HG03354 (cell line): ENCODE measurements around the gene MVB12B.

Experiments used
- ATAC-seq: cut with Tn5 transposase; IDR thresholded peaks from one replicate; pipeline ENCODE4 v1.9.1; 2021; ENCODE audit warnings: mild to moderate bottlenecking; ENCODE audit not compliant: unreplicated experiment, poor library complexity, severe bottlenecking

Gene MVB12B

DNA sequence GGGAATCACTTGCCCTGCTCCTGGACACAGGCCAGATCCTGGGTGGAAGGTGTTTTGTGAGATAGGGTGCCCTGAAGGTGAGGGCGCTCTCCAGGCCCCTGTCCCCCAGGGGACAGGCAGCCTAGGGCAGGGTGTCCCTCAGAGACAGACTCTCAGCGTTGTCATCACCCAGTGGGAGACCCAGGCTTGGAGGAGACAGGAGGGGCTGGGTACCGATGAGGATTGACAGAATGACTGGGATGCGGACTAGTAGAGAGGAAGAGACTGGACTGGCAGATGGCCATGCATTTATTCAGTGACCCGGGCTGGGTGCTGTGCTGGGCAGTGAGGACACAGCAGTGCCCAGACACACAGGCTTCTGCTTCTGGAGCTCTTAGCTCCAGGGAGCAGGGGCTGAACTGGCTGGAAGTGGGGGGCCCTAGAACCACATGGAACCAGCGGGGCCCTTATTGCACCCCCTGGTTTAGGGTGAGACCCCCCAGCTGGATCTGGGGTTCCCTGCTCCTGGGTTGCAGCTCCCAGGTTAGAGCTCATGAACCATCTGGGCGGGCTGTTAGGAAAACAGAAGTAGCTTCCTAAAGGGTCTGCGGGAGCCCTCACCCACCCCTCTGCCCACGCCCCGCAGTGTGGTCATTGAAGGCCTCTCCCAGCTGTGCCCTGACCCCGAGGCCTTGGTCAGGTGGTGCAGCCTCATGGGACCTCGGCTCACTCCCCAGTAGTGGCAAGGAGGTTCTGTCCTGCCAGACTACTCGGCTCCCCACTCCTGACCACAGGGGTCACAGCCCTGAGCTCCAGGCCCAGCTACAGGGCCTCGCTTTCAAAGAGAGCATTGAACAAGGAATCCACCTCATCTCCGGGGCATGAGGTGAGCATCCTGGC, 170.4 kb downstream of the MVB12B start:
- ATAC-seq, result no peak

GRCh38 chr9:126497660-126498275, 171.1 kb downstream of the MVB12B start:
- ATAC-seq, result no peak

GRCh38 chr9:126498331-126498730, 171.7 kb downstream of the MVB12B start:
- ATAC-seq, result no peak

DNA sequence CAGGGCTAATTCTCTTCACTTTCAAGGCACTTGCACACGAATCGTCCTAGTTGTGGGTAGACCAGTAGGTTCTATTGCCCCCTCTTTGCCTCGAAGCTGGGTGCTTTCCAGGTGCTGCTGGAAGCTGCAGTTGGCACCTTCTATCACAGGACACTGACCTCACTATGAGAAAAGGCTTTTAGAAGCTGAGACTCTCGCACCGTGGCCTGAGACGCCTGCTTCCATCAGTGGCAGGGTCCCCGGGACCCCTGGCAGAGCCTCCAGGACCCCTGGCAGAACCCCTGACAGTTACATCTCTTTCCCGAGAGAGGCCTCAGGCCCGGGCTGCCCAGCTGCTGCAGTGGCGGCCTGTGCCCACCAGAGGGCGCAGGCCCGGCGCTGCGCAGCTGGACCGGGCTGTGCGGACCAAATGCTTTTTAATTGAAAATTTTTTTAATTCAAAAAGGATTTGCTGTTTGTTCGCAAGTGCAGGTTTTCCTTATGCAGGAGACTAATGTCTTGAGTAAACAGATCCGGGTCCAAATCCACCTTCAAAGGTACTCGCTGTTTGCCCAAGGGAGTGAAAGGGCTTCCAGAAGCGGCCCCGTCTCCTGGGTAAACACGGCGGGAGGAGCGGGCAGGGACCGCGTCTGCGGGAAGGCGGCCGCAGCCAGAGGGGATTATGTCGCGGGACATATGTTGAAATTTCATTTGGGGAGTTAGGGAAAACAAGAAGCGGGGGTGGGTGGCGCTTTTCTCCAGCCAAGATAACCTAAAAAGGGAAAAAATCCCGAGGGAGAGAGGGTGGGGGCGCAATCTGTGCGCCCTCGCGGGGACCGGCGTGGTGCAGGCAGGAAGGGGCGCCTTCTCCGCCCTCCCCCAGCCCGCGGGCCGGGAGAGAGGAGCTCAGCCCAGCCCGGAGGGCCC, 172.6 kb downstream of the MVB12B start:
- no peak for ATAC-seq

DNA sequence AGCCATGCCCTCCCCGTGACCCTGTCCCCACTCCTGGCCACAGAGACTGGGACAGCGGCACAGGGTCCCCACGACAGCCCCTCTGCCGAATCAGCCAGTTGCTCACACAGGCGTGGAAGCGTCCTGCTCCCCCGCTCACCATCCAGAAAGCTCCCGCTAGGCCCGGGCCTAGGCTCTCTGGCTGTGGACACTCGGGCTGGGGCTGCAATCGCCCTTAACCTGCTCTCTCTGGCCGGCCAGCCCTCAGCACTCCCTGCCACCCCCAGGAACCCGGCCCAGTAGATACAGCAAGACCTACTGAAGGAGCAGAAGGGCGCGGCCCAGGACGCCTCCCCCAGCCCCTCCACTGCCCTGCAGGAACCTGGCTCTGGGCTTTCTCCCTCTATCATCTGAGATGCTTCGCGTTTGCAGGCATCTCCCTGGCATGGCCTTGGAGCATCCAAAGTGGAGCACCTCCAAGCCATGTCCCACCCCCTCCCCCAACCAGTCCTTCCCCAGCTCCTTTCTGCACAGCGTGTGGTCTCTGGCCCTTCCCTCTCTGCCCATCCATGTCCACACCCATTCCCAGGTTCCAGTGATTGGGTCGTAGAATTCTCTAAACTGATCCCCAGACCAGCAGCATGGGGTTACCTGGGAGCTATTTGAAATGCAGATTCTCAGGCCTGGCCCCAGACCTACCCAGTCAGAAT, 173.4 kb downstream of the MVB12B start:
- no peak for ATAC-seq

DNA sequence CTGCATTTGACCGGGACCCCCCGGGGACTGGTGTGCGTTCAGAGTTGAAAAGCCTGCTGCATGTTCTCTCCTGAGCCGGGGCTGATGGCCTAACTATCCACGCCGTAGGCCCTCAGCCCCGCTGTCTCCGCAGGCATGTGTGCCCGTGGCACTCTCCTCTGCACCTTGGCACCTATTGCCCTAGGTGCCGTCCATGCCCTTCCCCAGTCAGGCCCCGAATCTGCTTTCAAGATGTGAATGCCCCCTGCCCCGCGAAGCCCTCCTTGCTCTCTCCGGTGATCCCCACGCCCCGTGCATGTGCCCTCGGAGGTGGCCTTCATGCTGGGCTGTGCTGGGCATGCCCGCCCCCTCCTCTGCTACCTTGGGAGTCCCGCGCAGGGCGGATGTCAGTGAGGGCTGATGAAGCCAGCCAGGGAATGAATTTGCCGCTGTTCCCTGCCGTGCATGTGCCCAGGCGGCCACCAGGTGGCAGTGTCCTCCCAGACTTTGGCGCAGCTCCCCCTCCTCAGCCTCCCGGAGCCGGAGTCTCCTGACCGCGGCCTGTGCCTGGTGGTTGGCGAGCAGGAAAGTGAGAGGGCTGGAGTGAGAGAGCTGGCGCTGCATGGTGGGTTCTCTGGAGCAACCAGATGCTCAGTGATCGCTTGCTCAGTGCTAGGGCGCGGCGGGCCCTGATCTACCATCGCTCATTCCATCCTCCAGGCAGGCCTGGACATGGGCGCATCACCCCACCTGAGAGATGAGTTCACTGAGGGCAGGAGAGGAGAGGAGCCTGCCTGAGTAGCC, 174.2 kb downstream of the MVB12B start:
- ATAC-seq, result no peak

GRCh38 chr9:126501383-126502331, 175.0 kb downstream of the MVB12B start:
- ATAC-seq, result no peak

GRCh38 chr9:126502417-126503332, 176.0 kb downstream of the MVB12B start:
- no peak for ATAC-seq

GRCh38 chr9:126503333-126504085, 176.9 kb downstream of the MVB12B start:
- no peak for ATAC-seq

DNA sequence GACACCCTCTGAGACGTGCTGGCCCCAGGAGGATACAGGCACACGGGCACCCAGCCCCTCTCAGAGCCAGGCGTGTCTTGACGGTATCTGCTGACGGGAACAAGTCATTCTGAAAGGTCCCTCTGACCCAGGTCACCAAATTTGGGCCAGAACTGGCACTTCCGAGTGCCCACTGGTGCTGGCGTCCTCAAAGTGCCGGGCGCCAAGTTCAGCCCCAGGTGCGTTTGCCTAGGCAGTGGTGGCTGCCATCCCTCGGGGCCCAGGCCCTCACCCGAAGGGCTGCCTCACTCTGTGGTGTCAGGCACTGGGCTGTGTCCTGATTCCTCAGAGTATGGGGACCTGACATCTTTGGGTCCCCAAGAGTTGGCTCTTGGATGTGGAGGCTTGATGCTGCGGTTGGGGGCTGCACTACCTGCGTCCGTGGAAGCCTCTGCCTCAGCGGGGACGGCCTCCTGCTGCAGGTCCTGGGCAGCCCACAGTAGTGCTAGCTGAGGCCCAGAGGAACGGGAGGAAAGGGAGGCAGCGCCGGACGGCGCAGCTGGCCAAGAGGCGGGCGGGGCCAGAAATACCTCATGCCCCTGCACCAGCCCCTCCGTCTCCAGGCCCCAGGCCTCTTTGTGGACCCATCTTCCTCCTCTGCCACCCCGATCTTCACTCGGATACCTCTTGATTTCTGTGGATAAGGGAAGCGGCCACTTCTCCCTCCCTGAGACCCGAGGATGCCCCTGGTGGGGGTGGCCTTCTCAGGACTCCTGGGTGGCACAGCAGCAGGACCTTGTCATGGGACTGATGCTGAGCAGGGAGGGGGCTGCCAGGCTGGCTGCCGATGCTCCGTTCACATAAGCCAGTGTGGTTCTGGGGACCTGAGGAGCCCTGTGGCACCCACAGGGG, 177.7 kb downstream of the MVB12B start:
- ATAC-seq, result no peak

DNA sequence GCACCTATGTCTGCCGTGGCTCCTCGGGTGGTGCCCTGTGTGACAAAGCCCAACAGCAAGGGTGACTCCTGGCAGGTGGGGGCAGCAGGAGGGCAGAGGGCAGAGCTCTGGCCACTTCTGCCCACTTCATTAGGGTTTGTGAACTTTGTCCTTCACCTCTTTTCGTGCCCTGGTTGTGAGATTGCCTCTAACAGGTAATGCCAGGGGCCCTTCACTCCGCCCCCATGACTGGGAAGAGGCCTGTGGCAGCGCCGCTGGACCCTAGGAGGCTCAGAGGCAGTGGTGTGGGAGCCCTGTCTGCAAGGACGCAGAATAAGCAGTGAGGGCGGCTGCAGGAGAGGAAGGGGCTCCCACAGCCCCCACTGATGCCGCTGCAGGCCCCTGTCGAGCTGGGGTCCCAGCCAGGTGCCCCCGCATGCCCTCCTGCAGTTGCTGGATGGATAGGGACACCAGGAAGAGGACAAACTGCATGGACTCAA, 178.4 kb downstream of the MVB12B start:
- ATAC-seq, result no peak

DNA sequence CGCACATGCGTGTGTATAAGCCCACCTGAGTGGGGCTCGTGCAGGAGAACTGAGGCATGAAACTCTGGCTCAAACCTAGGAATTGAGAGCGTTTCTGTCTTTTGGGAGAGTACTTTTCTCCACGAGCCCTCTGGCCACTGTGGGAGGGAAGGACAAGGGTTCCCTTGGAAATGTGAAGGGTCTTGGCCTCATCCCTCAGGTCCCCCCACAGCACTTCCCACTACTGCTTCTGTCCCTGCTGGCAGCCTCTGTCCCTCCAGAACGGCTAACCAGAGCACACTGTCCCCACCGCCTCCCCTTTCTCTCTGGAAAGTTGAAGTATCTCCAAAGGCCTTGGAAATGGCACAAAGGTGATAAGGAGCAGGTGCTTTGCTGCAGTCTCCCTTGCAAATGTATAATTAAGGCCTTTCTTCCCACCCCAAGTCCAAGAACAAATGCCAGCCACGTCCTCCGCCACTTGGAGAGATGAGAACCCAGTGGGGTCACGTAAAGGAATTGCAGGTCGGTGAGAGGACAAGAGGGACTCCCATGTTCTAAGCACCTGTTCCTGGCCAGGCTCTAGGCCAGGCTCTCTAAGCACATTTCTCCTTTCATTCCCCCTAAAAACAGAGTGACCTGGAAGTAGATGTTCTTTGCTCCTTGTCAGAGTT, 179.2 kb downstream of the MVB12B start:
- no peak for ATAC-seq

DNA sequence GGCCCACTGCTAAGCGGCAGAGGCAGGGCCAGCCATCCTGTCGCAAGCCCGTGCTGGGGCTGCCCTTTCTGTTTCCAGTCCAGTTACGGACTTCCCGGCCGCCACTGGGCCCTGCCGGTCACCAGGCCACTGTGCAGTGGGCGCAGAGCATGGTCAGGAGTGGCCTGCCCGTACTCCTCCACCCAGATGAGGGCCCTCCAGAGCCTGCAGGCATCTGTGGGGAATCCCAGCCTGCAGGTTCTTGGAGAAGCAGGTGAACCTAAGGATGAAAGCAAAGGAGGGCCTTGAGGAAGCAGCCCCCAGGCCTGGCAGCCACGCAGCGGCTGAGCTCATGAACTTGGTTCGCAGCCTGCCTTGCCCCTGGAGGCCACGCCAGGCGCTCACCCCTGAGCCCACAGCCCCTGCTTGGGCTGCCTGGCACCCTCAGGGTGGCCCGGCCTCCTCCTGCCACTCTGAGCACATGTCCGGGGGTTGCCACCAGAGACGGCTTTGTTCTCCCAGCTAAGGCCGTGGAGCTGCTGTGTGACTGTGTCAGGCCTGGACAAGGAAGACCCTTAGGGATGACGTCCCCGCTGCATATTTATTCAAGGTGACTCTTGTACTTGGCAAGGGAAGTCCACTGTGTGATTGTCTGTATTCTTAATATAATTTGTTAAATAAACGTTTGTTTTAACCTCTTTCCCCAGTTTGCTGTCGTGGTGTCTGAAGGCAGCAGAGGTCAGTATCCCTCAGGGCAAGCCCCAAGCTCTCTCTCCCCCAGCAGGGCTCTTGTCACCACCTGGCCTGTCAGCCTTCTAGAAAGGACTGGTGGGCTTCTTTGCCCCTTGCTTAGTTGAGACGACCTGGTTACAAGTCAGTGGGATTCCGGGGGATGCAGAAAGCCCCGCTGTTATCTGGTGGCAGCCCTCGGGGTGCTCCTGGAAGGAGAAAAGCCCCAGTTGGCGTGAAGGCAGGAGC, 180.0 kb downstream of the MVB12B start:
- ATAC-seq, result no peak
